Mononuclear cell (primary cell): ENCODE measurements around the gene SPEM3. TPM values are rescaled to one million over a fixed set of nuclear protein-coding genes. Genes with fewer than 3 reads are reported as not detected.
"Not testable (repeated sequence)": the region's sequence is repeated elsewhere in the genome, so short reads cannot be mapped to it uniquely, and the experiment has no call there.

Source experiments
- H3K27me3 ChIP-seq: 2 replicates; pipeline ENCODE4 v1.6.0; 2011; ENCODE audit warnings: low read length, control low read depth; ENCODE audit not compliant: insufficient read depth
- H3K4me1 ChIP-seq: 2 replicates; pipeline ENCODE4 v1.5.1; 2011; ENCODE audit warnings: mild to moderate bottlenecking, low read length, control low read depth; ENCODE audit not compliant: insufficient read depth
- H3K4me3 ChIP-seq: 2 replicates; pipeline ENCODE4 v1.5.1; 2011; ENCODE audit warnings: mild to moderate bottlenecking, low read length, moderate library complexity
- H3K9me3 ChIP-seq: 2 replicates; pipeline ENCODE4 v1.5.1; 2011; ENCODE audit warnings: low read depth, mild to moderate bottlenecking, control low read depth, low read length
- total RNA-seq: library from RNA; depleted of rRNA; stranded (reverse); fragments of >200 nt; gene quantifications from one replicate; pipeline ENCODE4 v1.2.3, GENCODE V29; 2012

The SPEM3 gene
- total RNA-seq, 1 donor = under 0.01 TPM

- Histone ChIP-seq H3K4me1 (peaks cover 19% of the 10 kb centered on the region), H3K9me3 (no peaks in the 10 kb centered on the region), H3K27me3 (no peaks in the 10 kb centered on the region), H3K4me3 (no peak overlapping the region)
Observed at GRCh38 chr17:7465597-7466275, 37.1 kb downstream of the SPEM3 start.

GRCh38 chr17:7466318-7466638 lies 37.6 kb downstream of the SPEM3 start:
- no peaks in the 10 kb centered on the region for H3K9me3 ChIP-seq
- peaks cover 19% of the 10 kb centered on the region for H3K4me1 ChIP-seq
- H3K4me3 ChIP-seq = no peak overlapping the region
- H3K27me3 ChIP-seq = no peaks in the 10 kb centered on the region

GRCh38 chr17:7466639-7467341 lies 38.1 kb downstream of the SPEM3 start:
- H3K4me1 ChIP-seq = peaks cover 20% of the 10 kb centered on the region
- H3K9me3 ChIP-seq = no peaks in the 10 kb centered on the region
- H3K27me3 ChIP-seq = no peaks in the 10 kb centered on the region
- no peak overlapping the region for H3K4me3 ChIP-seq

- no peaks in the 10 kb centered on the region for H3K9me3 ChIP-seq
- peaks cover 27% of the 10 kb centered on the region for H3K4me1 ChIP-seq
- no peak overlapping the region for H3K4me3 ChIP-seq
- H3K27me3 ChIP-seq = no peaks in the 10 kb centered on the region
Observed at GRCh38 chr17:7467498-7467897, 38.8 kb downstream of the SPEM3 start.

- Histone ChIP-seq H3K9me3 (no peaks in the 10 kb centered on the region), H3K27me3 (no peaks in the 10 kb centered on the region), H3K4me1 (peaks cover 30% of the 10 kb centered on the region), H3K4me3 (no peak overlapping the region)
Observed at GRCh38 chr17:7468290-7468689, 39.6 kb downstream of the SPEM3 start.

- H3K4me3 ChIP-seq = no peak overlapping the region
- H3K27me3 ChIP-seq = no peaks in the 10 kb centered on the region
- no peaks in the 10 kb centered on the region for H3K9me3 ChIP-seq
- peaks cover 30% of the 10 kb centered on the region for H3K4me1 ChIP-seq
Observed at GRCh38 chr17:7468804-7469389, 40.2 kb downstream of the SPEM3 start.

GRCh38 chr17:7469843-7470242 lies 41.2 kb downstream of the SPEM3 start:
- peaks cover 33% of the 10 kb centered on the region for H3K4me1 ChIP-seq
- H3K9me3 ChIP-seq, H3K27me3 ChIP-seq, H3K4me3 ChIP-seq: not testable (repeated sequence)

- H3K9me3 ChIP-seq, H3K4me3 ChIP-seq, H3K27me3 ChIP-seq: not testable (repeated sequence)
- H3K4me1 ChIP-seq = peaks cover 40% of the 10 kb centered on the region
Observed at GRCh38 chr17:7470457-7470973, 41.9 kb downstream of the SPEM3 start.

GRCh38 chr17:7471729-7472128 lies 43.1 kb downstream of the SPEM3 start:
- no peaks in the 10 kb centered on the region for H3K27me3 ChIP-seq
- no peak overlapping the region for H3K4me3 ChIP-seq
- no peaks in the 10 kb centered on the region for H3K9me3 ChIP-seq
- peaks cover 45% of the 10 kb centered on the region for H3K4me1 ChIP-seq

GRCh38 chr17:7474767-7475166 lies 46.1 kb downstream of the SPEM3 start:
- peaks cover 55% of the 10 kb centered on the region for H3K4me1 ChIP-seq

GRCh38 chr17:7475764-7476422 lies 47.2 kb downstream of the SPEM3 start:
- Histone ChIP-seq H3K27me3 (no peaks in the 10 kb centered on the region), H3K4me3 (no peak overlapping the region), H3K4me1 (peaks cover 66% of the 10 kb centered on the region), H3K9me3 (no peaks in the 10 kb centered on the region)

More at GRCh38 chr17:7474767-7475166, 46.1 kb downstream of the SPEM3 start:
- H3K4me3 ChIP-seq, H3K27me3 ChIP-seq, H3K9me3 ChIP-seq: not testable (repeated sequence)

GRCh38 chr17:7476494-7476893 lies 47.8 kb downstream of the SPEM3 start:
- peaks cover 69% of the 10 kb centered on the region for H3K4me1 ChIP-seq
- no peaks in the 10 kb centered on the region for H3K9me3 ChIP-seq
- H3K4me3 ChIP-seq = no peak overlapping the region
- no peaks in the 10 kb centered on the region for H3K27me3 ChIP-seq

GRCh38 chr17:7476951-7477350 lies 48.3 kb downstream of the SPEM3 start:
- Histone ChIP-seq H3K27me3 (no peaks in the 10 kb centered on the region), H3K4me3 (no peak overlapping the region), H3K9me3 (no peaks in the 10 kb centered on the region), H3K4me1 (peaks cover 67% of the 10 kb centered on the region)

GRCh38 chr17:7477392-7478275 lies 49.0 kb downstream of the SPEM3 start:
- Histone ChIP-seq H3K4me3 (peak overlapping the region; percentile 65), H3K9me3 (no peaks in the 10 kb centered on the region), H3K4me1 (peaks cover 61% of the 10 kb centered on the region), H3K27me3 (no peaks in the 10 kb centered on the region)
